ENCODE data around the gene TMEM11. TPM values are rescaled to one million over a fixed set of nuclear protein-coding genes. Genes with fewer than 3 reads are reported as not detected.
A peak's percentile ranks its signal among the peaks of the same experiment; 100 is the strongest.

Gene TMEM11
- total RNA-seq, 5 donors from 2014 or later (not counting 1 experiment from before 2014, with no cell fraction given) = 12.9 to 22.9 (median 20.0) TPM

DNA sequence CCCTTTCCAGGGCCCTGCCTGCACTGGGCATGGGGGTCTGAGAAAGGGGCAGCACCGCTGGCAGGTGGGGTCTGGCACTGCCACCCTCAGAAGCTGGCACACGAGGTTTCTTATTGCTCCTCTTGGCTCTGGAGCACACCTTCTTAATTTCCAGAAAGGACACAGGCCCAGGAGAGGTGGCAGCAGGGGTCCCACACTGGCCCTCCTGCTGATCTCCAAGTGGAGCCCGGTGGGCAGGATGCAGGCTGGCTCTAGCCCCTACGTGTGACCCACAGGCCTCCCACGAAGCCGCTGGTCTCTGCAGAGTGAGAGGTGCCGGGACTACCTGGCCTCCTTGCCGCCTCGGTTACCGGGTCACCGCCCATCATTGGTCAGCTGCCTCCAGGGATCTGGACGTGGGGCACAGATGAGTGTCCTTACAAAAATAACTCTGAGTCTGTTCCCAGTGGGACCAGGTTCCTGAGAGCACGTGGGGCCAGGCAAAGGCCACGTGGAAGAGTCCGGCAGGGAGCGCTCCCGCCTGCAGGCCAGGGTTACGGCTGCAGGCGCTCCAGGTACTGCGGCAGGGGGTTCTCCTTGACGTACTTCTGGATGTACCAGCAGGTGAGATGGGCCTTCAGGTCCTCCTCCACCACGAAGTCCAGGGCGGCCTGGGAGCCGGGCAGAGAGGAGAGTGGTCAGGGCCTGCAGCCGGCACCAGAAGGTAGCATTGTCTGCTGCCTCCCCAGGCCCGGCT is 29.0 kb upstream of the TMEM11 start:
- Mint-ChIP-seq H3K27me3 (no peaks in the 10 kb centered on the region), H3K27ac (no peak overlapping the region), H3K4me3 (no peak overlapping the region), H3K4me1 (peaks cover 10 to 16% (median 10%) of the 10 kb centered on the region in 3 donors), H3K9me3 (no peaks in the 10 kb centered on the region), H3K36me3 (peaks cover 4% of the 10 kb centered on the region)
- CTCF ChIA-PET = no interaction called here
- Histone ChIP-seq H3K27me3 (replicated peaks in 1 of 2; ENCODE audit: control insufficient read depth in 2 of 2, extremely low read depth in 1 of 2, insufficient read depth in 2 of 2, low read length in 1 of 2) (peaks cover 0 to 3% of the 10 kb centered on the region in 2 experiments), H3K36me3 (ENCODE audit: control insufficient read depth in 2 of 2, extremely low read depth in 1 of 2, insufficient read depth in 1 of 2, low read length in 1 of 2) (peaks cover 3 to 4% of the 10 kb centered on the region in 2 donors), H3K4me3 (ENCODE audit: control insufficient read depth in 1 of 2, extremely low read depth in 1 of 2, low read length in 1 of 2) (no peak overlapping the region), H3K4me1 (ENCODE audit: control insufficient read depth in 1 of 2, extremely low read depth in 1 of 2, insufficient read depth in 2 of 2, low read length in 2 of 2) (peaks cover 0 to 7% of the 10 kb centered on the region in 2 experiments), H3K27ac (ENCODE audit: low read length) (no peak overlapping the region), H3K9me3 (no peaks in the 10 kb centered on the region)
- WGBS (ENCODE audit: insufficient coverage) = 87% methylated on average over 22 of the region's 26 CpGs
- DNase-seq (no peak), ATAC-seq (replicated peaks in 1 of 4) (no peak)
- POLR2A ChIA-PET = no interaction called here

DNA sequence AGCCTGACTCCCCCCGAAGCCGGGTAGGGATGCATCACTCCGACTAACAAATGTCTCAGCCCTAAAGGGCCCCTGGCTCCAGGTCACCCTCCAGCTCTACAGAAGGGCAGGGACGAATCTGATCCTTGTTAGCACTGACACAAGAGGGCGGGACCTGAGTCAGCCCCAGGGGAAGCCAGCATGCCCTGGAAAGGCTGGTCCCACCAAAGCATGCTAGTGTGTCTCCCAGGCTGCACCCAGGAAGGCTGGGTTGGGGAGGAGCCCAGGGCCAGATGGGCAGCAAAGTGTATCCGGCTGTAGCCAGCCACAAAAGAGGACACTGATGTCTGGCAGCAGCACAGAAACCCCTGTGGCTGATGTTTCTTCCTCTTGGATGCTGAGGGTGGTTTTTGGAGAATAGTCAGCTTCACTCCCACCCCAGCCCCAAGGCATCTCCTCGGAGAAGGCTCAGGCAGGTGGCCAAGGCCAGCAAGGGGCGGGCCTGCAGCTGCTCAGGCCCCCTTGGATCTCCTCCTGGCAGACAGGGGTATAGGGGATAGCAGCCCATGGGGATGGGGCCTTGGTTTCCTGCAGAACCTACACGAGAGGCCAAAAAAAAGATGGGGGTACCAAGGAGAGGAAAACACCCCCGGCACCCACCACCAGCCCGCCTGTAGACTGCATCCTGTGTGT is 28.2 kb upstream of the TMEM11 start:
- Histone ChIP-seq H3K27ac (ENCODE audit: low read length) (no peak overlapping the region), H3K4me1 (ENCODE audit: control insufficient read depth in 1 of 2, extremely low read depth in 1 of 2, insufficient read depth in 2 of 2, low read length in 2 of 2) (peaks cover 0 to 7% of the 10 kb centered on the region in 2 experiments), H3K9me3 (no peaks in the 10 kb centered on the region), H3K4me3 (ENCODE audit: control insufficient read depth in 1 of 2, extremely low read depth in 1 of 2, low read length in 1 of 2) (no peak overlapping the region), H3K27me3 (replicated peaks in 1 of 2; ENCODE audit: control insufficient read depth in 2 of 2, extremely low read depth in 1 of 2, insufficient read depth in 2 of 2, low read length in 1 of 2) (peaks cover 0 to 3% of the 10 kb centered on the region in 2 experiments), H3K36me3 (ENCODE audit: control insufficient read depth in 2 of 2, extremely low read depth in 1 of 2, insufficient read depth in 1 of 2, low read length in 1 of 2) (peaks cover 3 to 4% of the 10 kb centered on the region in 2 donors)
- 92% methylated on average over 6 of the region's 11 CpGs for WGBS (ENCODE audit: insufficient coverage)
- DNase-seq (no peak), ATAC-seq (replicated peaks in 1 of 4) (no peak)
- Mint-ChIP-seq H3K9me3 (no peaks in the 10 kb centered on the region), H3K27ac (no peak overlapping the region), H3K27me3 (no peaks in the 10 kb centered on the region), H3K4me3 (no peak overlapping the region), H3K36me3 (no peaks in the 10 kb centered on the region), H3K4me1 (peaks cover 10 to 11% (median 10%) of the 10 kb centered on the region in 3 donors)
- ChIA-PET POLR2A (no interaction called here), CTCF (no interaction called here)

DNA sequence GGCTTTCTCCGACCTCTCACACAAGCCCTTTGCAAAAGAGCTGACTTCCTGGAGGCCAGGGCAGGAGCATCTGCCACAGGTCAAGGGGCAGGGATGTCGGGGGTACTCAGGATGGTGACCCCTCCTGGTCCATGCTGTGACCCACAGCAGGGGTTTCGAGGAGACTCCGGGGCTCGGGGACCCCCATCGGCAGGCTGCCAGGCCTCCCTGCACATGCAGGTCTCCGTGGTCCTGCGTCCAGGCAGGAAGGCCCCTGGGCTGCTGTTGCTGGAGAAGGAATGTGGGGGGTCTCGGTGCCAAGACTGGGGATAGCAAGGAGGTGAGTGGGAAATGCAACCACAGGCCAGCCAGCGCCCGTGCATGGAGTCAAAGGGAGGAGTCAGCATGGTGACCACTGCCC is 27.6 kb upstream of the TMEM11 start:
- Histone ChIP-seq H3K4me3 (ENCODE audit: control insufficient read depth in 1 of 2, extremely low read depth in 1 of 2, low read length in 1 of 2) (no peak overlapping the region), H3K27me3 (replicated peaks in 1 of 2; ENCODE audit: control insufficient read depth in 2 of 2, extremely low read depth in 1 of 2, insufficient read depth in 2 of 2, low read length in 1 of 2) (peaks cover 0 to 3% of the 10 kb centered on the region in 2 experiments), H3K9me3 (no peaks in the 10 kb centered on the region), H3K4me1 (ENCODE audit: control insufficient read depth in 1 of 2, extremely low read depth in 1 of 2, insufficient read depth in 2 of 2, low read length in 2 of 2) (peaks cover 0 to 7% of the 10 kb centered on the region in 2 experiments), H3K27ac (ENCODE audit: low read length) (no peak overlapping the region), H3K36me3 (ENCODE audit: control insufficient read depth in 2 of 2, extremely low read depth in 1 of 2, insufficient read depth in 1 of 2, low read length in 1 of 2) (peaks cover 3 to 4% of the 10 kb centered on the region in 2 donors)
- DNase-seq (no peak), ATAC-seq (replicated peaks in 1 of 4) (no peak)
- ChIA-PET CTCF (no interaction called here), POLR2A (no interaction called here)
- Mint-ChIP-seq H3K36me3 (no peaks in the 10 kb centered on the region), H3K9me3 (no peaks in the 10 kb centered on the region), H3K4me1 (peaks cover 10 to 11% (median 10%) of the 10 kb centered on the region in 3 donors), H3K4me3 (no peak overlapping the region), H3K27ac (no peak overlapping the region), H3K27me3 (no peaks in the 10 kb centered on the region)
- WGBS (ENCODE audit: insufficient coverage) = 91% methylated on average over 10 of the region's 11 CpGs

DNA sequence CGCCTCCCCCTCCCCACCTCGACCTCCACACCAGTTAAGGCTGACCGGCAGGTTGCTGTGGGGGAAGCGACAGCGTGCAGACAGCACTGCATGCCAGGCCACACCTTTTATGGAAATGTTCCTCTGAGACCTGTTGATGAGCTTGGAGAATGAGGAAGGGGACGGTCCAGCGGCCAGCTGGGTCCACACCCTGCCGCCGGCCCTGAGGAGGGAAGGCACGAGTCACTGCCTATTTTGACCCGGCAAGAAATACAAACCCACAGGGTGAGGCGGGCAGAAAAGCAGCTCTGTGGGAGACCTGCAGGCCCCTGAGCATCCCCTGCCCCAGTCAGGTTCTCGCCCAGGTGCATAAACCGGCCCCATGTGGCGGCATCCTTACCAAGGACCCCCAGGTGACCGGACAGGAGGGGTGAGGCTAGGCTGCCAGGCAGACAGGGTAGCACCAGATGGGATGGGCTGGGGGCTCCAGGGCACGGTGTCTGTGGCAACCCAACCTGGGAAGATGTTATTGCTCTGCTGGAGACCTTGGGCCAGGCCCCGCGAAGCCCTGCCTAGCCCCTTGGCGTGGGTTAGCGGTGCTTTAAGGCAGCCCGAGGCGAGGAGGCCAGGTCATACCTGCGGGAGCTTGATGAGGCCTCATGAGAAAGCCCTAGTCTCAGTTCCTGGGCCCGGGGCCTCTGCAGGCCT is 26.6 kb upstream of the TMEM11 start:
- CTCF ChIA-PET = no interaction called here

DNA sequence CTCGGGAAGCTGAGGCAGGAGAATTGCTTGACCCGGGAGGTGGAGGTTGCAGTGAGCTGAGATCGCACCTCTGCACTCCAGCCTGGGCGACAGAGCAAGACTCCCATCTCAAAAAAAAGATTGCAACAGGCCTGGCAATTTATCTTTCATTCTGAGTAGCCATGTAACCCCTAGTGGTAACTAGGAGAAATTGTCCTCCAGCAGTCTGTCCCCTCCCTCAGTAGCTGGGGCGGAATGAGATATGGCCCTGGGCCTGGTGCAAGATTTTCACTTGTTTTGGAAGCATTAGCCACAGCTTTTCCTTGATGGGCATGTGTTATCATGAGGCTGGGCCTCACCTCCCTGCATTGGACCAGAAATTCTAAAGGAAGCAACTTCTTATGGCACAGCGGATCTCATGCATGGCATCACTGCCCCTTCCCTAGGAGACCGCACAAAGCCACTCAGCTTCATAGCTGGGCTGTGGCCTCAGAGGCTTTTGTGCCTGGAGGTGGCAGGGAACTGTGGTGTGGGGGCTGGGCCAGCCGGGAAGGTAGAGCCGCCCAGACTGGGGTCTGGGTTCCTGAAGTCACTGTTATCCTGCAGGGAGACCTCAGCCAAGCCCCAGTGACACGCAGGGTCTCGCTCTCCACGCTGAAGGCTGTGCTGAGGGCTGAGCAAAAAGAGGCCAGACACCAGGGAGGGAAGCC is 25.9 kb upstream of the TMEM11 start:
- ChIA-PET POLR2A (interaction anchor here in 1 of 2 donors (0.7 kb wide), 1 partner anchor 133 kb away, joined by 3 read pairs; no protein-coding TSS in a partner anchor), CTCF (no interaction called here)
- Mint-ChIP-seq H3K27me3 (no peaks in the 10 kb centered on the region), H3K27ac (no peak overlapping the region), H3K36me3 (no peaks in the 10 kb centered on the region), H3K9me3 (no peaks in the 10 kb centered on the region), H3K4me1 (peaks cover 2 to 4% (median 2%) of the 10 kb centered on the region in 3 donors), H3K4me3 (no peak overlapping the region)
- Histone ChIP-seq H3K36me3 (ENCODE audit: control insufficient read depth in 2 of 2, extremely low read depth in 1 of 2, insufficient read depth in 1 of 2, low read length in 1 of 2) (peaks cover 3 to 4% of the 10 kb centered on the region in 2 donors), H3K27ac (ENCODE audit: low read length) (no peak overlapping the region), H3K27me3 (replicated peaks in 1 of 2; ENCODE audit: control insufficient read depth in 2 of 2, extremely low read depth in 1 of 2, insufficient read depth in 2 of 2, low read length in 1 of 2) (peaks cover 0 to 3% of the 10 kb centered on the region in 2 experiments), H3K9me3 (no peaks in the 10 kb centered on the region), H3K4me3 (ENCODE audit: control insufficient read depth in 1 of 2, extremely low read depth in 1 of 2, low read length in 1 of 2) (no peak overlapping the region), H3K4me1 (ENCODE audit: control insufficient read depth in 1 of 2, extremely low read depth in 1 of 2, insufficient read depth in 2 of 2, low read length in 2 of 2) (no peaks in the 10 kb centered on the region)
- ATAC-seq (replicated peaks in 1 of 4) (peak in 2 of 4 experiments; percentile 35 to 40), DNase-seq (no peak)
- WGBS (ENCODE audit: insufficient coverage) = 91% methylated on average over 8 of the region's 12 CpGs

More for the DNA sequence above, 26.6 kb upstream of the TMEM11 start:
- Mint-ChIP-seq H3K27me3 (no peaks in the 10 kb centered on the region), H3K9me3 (no peaks in the 10 kb centered on the region), H3K4me1 (peaks cover 4 to 7% (median 6%) of the 10 kb centered on the region in 3 donors), H3K4me3 (no peak overlapping the region), H3K27ac (no peak overlapping the region), H3K36me3 (no peaks in the 10 kb centered on the region)
- POLR2A ChIA-PET = interaction anchor here in 1 of 2 donors (0.6 kb wide), 1 partner anchor 12 kb away, joined by 3 read pairs; no protein-coding TSS in a partner anchor
- H3K27ac ChIP-seq (ENCODE audit: low read length) = no peak overlapping the region
- DNase-seq = no peak
- 85% methylated on average over 13 of the region's 25 CpGs for WGBS (ENCODE audit: insufficient coverage)
- peaks cover 0 to 3% of the 10 kb centered on the region in 2 experiments for H3K4me1 ChIP-seq (ENCODE audit: control insufficient read depth in 1 of 2, extremely low read depth in 1 of 2, insufficient read depth in 2 of 2, low read length in 2 of 2)
- no peak for ATAC-seq (replicated peaks in 1 of 4)
- H3K36me3 ChIP-seq (ENCODE audit: control insufficient read depth in 2 of 2, extremely low read depth in 1 of 2, insufficient read depth in 1 of 2, low read length in 1 of 2) = peaks cover 3 to 4% of the 10 kb centered on the region in 2 donors
- H3K4me3 ChIP-seq (ENCODE audit: control insufficient read depth in 1 of 2, extremely low read depth in 1 of 2, low read length in 1 of 2) = no peak overlapping the region
- no peaks in the 10 kb centered on the region for H3K9me3 ChIP-seq
- H3K27me3 ChIP-seq (replicated peaks in 1 of 2; ENCODE audit: control insufficient read depth in 2 of 2, extremely low read depth in 1 of 2, insufficient read depth in 2 of 2, low read length in 1 of 2) = peaks cover 0 to 3% of the 10 kb centered on the region in 2 experiments

DNA sequence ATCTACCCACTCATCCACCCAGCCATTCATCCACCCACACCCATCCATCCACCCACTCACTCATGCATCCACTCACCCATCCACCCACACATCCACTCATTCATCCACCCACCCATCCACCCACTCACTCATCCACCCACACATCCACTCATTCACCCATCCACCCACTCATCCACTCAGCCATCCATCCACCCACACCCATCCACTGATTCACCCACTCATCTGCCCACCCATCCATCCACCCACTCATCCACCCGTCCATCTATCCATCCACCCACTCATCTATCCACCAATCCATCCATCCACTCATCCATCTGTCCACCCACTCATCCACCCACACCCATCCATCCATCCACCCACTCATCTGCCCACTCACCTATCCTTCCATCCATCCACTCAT is 22.0 kb upstream of the TMEM11 start:
- DNase-seq (no peak), ATAC-seq (replicated peaks in 1 of 4) (no peak)
- CTCF ChIA-PET = no interaction called here
- Mint-ChIP-seq H3K27ac (no peak overlapping the region), H3K4me3 (no peak overlapping the region), H3K9me3 (peaks cover 6 to 15% (median 9%) of the 10 kb centered on the region in 3 donors), H3K27me3 (no peaks in the 10 kb centered on the region), H3K4me1 (peaks cover 0 to 3% (median 0%) of the 10 kb centered on the region in 3 donors), H3K36me3 (peaks cover 3% of the 10 kb centered on the region)
- 67% methylated on average over 1 of the region's 1 CpG for WGBS (ENCODE audit: insufficient coverage)
- H3K9me3 ChIP-seq = peaks cover 2% of the 10 kb centered on the region
- no peaks in the 10 kb centered on the region for H3K4me1 ChIP-seq (ENCODE audit: control insufficient read depth in 1 of 2, extremely low read depth in 1 of 2, insufficient read depth in 2 of 2, low read length in 2 of 2)
- peaks cover 0 to 3% of the 10 kb centered on the region in 2 experiments for H3K27me3 ChIP-seq (replicated peaks in 1 of 2; ENCODE audit: control insufficient read depth in 2 of 2, extremely low read depth in 1 of 2, insufficient read depth in 2 of 2, low read length in 1 of 2)
- no peak overlapping the region for H3K27ac ChIP-seq (ENCODE audit: low read length)
- no peak overlapping the region for H3K4me3 ChIP-seq (ENCODE audit: control insufficient read depth in 1 of 2, extremely low read depth in 1 of 2, low read length in 1 of 2)
- no peaks in the 10 kb centered on the region for H3K36me3 ChIP-seq (ENCODE audit: control insufficient read depth in 2 of 2, extremely low read depth in 1 of 2, insufficient read depth in 1 of 2, low read length in 1 of 2)
- POLR2A ChIA-PET = no interaction called here
